GM18508 (cell line): ENCODE results near the gene NHSL1.

Experiments
- ATAC-seq: cut with Tn5 transposase; IDR thresholded peaks from one replicate; pipeline ENCODE4 v1.9.1; 2021; ENCODE audit warnings: moderate number of reproducible peaks; ENCODE audit not compliant: insufficient read depth, unreplicated experiment

NHSL1 gene

DNA sequence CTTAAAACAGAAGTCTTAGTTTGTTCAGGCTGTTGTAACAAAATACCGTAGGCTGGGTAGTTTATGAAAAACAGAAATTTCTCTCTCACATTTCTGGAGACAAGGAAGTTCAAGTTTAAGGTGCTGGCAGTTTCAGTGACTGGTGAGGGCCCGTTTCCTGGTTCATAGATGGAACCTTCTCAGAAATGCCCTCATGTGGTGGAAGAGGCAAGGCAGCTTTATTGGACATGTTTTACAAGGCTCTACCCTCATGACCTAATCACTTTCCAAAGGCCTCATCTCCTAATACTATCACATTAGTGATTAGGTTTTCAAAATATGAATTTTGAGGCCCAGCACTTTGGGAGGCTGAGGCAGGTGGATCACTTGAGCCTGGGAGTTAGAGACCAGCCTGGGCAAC, 92.9 kb downstream of the NHSL1 start:
- no peak for ATAC-seq

DNA sequence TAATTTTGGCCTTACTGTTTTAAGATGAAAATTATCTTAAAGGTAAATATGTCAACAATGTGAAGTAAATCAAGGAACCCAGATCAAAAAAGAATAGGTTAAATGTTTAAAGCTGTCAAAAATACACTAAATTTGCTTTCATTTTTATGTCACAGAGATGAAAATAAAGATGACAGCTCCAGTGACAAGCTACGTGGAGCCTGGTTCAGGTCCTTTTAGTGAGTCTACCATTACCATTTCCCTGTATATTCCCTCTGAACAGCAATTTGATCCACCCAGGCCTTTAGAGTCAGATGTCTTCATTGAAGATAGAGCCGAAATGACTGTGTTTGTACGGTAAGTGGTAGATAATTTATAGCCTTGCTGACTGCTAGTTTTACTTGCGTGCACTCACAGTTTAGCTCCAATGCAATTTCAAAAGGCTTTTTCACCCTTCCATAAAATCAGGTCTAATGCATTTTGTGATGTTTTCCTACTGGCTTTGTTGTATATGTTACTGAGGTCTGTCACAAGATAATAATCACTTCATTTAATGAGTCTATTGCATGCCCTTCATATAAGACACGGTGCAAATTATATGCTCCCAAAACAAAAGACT, 93.4 kb downstream of the NHSL1 start:
- no peak for ATAC-seq

DNA sequence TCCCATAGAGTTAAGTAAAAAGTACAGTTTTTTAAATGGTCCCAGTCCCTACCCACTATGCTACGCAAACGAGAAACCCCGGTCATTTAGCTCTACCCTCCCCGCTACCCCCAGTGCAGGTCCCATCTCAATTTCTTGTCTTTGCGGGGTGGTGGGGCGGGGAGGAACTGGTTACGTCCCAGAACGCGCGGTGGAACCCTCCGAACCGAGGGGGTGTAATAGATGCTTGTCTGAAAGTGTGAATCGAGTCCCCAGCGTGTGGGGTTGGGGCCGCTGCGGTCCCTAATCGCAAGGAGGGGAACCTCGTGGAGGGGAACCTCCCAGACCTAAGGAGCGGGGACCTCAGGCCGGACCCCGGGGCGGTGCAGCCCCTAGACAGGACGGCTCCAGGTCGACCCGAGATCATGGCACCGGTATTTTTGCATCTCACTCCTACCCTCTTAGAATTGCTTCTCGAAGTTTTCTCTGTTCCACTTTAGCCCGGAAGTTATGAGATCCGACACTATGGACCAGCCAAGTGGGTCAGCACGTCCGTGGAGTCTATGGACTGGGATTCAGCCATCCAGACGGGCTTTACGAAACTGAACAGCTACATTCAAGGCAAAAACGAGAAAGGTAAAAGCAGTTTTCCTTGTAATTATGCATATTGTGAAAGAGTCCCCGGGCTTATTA, 94.5 kb downstream of the NHSL1 start:
- peak; percentile 8 for ATAC-seq

DNA sequence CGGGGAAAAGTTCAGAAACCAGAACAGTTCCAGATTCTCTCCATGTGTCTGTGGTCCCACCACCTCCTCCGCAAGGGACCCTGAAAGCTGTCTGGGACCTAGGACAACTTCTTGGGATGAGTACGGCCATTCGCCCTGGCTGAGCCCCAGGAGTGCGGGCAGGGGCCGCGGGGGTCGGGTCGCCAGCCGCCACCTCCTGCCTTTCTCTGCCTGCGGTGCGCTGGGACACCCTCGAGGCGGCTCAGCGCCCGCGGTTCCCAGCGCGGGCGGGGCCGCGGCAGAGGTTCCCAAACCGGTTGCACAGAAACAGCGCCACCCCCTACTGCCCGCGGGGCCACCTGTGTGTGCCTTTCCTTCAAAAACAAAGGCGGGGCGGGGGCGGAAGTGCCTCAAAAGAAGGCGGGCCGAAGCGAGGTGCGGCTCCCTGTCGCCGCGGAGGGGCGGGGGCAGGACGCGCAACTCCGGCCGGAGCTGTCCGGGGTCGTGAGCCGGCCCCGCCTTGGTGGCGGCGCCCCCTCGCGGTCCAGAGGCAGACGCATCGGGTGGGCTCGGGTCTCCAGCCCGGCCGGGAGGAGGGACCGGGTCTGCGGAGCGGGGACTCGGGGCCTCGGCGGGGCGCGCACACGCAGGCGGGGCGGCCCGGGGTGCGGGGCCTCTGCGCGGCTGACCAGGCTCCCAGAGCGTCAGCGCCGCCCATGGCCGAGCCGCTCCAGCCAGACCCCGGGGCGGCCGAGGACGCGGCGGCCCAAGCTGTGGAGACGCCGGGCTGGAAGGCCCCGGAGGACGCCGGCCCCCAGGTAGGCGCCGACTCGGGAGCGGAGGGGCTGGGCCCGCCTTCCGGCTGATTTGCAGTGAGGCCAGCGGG, 95.3 kb downstream of the NHSL1 start, which contains the start of gene HEBP2:
Gene HEBP2, plus strand, starts transcription at position 423 of the 865 bp plus-strand sequence. Its CDS starts 273 bp downstream, at position 696.
- peak; percentile 48 for ATAC-seq

DNA sequence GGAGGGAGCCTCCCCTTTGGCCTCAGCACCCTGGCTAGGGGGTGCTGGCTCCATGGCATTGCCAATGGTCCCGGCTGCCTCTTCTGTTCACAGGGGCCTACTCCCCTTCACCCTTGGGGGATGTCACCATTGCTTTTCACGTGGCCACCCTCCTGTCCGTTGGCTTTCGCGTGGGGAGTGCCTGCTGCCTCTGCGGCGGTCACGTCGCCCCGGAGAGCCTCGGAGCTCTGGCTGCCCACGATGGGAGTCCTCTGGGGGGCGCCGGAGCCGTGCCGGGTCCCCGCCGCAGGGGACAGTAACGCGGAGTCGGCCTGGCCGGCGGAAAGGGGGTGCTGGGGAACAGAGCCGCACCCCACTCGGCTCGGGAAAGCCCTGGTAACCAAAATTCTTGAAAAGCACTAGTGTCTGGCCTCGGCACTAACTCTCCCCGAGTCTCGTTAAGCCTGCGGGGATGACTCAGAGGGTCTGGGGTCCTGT, 95.9 kb downstream of the NHSL1 start:
- no peak for ATAC-seq

DNA sequence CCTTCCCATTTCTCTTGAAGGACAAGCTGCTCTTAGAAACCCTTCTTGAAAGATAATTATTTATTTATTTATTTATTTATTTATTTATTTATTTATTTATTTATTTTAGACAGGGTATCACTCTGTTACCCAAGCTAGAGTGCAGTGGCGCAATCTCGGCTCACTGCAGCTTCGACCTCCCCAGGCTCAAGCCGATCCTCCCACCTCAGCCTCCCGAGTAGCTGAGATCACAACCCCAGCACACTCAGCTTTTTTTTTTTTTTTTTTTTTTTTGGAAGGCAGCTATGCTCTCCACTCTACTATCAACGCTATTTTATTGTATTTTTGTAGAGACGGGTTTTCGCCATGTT, 96.5 kb downstream of the NHSL1 start:
- no peak for ATAC-seq

DNA sequence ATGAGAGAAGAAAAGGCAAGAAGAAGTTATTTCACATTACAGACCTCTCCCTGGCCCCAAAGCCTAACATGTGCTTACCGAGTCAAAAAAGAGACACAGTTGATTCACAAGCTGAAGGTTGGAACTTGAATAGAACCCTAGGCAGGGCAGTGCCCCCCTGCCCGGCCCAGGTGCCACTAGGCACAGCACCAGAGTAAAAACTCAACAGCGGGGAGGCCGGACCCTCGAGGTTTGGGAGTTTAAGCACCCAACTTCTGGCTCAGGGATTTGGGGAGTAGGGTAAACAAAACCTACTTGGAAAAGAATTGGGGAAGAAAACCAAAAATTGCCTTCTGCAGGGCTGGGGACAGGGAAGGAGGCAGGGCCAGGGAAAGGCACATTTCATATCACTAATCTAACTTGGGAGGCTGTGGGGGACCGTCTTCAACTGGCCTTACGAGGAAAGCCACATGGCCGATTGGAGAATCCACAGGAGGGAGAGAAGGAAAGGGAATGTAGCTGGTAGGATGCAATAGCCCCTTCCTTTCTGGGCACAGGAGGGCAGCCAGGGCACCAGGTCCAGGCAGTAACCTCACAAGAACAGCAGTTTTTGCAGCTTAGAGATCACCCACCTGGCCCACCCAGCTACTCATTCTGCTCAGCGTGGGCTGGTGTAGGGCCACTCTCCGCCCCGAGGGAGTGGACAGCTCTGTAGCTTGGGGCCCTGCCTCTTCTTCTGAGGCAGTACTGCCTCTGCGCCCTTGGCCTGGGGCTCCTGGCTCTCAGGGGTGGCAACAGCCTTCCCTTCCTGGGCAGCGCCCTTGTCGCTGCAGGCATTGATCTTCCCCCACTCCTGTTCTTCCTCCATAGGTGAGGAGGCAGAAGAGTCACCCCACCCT, 97.1 kb downstream of the NHSL1 start:
- no peak for ATAC-seq

DNA sequence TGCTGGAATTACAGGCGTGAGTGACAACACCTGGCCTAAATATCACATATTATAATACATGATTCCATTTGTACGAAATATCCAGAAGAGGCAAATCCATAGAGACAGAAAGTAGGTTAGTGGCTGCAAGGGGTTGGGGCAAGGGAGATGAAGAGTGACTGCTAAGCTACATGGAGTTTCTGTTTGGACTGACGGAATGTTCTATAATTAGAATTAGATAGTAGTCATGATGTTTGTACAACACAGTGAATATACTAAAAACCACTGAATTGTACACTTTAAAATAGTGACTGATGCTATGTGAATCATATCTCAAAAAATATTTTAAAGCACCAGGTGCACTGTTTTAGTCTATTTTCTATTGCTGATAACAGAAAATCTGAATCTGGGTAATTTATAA, 99.0 kb downstream of the NHSL1 start:
- no peak for ATAC-seq

DNA sequence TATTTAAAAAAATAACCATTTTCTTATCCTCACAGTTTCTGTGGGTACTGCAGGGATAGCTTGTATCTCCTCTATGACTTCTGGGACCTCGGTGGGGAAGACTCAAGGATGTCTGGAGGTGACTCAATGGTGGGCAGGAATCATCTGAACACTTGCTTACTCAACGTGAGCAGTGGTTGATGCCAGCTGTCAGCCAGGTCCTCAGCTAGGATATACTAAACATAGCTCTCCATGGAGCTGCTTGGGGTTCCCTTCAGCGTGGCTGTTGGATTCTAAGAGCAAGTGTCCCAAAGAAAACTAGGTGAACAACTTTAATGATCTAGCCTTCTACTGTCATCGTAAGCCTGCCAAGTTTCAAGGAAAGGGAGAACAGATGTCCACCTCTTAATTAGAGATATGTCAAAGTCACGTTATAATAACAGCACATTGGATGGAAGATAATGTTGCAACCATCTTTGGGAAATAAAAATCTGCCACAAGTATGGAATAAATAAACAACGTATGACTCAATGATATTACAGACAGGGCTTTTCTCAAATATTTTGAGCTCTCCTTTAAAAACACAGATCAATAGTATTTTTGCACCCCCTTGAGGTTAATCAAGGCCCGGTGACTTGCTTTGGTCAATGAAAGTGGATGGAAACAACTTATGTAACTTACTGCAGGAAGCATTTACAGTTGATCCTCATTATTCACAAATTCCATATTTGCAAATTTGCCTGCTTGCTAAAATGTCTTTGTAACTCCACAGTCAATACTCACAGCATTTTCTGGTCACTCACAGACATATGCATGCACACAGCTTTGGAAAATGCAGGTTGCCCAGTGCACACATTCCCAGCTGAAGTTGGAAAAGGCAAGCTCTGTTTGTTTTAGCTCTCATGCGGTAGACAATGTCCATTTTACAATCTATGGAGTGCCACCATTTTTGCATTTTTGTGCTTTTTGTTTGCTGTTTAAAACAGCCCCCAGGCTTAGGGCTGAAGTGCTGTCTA, 101.9 kb downstream of the NHSL1 start:
- ATAC-seq, result no peak

DNA sequence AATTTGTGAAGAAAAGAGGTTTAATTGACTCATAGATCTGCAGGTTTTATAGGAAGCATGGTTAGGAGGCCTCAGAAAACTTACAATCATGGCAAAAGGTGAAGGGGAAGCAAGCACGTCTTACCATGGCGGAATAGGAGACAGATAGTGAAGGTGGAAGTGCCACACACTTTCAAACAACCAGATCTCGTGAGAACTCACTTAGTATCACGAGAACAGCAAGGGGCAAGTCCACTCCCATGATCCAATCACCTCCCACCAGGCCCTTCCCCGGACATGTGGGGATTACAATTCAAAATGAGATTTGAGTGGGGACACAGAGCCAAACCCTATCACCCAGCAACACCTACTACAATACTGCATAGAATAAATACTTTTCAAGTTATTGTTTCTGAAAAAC, 102.6 kb downstream of the NHSL1 start:
- no peak for ATAC-seq

DNA sequence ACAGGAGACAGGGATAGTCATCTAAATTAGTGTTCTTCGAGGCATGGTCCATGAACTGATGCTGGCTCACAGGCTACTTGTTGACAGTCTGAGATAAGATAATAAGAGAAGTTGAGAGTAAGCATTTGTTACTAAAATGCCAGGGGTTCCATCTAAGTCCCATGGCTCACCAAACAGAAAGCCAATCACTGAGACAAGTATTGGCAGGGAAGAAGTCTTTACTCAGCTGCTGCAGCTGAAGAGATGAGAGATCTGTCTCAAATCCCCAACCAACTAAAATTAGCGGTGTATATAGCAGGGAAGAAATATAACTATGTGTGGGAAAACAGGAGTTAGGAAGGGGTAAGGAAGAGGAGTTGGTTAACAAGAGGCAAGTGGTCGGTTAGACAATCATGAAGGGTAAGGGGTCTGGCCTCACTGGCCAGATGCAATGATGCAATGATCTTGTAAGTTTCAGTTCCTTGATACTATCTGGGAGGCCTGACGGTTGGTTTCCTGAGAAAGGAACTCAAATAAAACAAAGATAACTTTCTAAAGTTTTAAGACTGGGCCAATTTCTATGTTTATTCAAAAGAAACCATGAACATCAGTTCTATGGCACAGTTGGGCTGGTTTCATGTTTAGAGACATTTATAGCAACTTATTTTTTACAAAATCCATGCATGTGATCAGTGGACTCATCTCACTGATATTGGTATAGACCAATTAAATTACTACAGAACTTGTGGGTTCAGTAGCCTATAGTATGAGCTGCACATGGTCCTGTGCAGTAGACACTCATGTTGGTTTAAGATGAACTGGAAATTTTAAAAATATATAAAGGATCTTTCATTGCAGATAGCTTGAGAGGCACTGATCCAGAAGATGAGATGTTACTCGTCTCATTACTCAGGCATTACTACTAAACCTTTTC, 105.2 kb downstream of the NHSL1 start:
- no peak for ATAC-seq

DNA sequence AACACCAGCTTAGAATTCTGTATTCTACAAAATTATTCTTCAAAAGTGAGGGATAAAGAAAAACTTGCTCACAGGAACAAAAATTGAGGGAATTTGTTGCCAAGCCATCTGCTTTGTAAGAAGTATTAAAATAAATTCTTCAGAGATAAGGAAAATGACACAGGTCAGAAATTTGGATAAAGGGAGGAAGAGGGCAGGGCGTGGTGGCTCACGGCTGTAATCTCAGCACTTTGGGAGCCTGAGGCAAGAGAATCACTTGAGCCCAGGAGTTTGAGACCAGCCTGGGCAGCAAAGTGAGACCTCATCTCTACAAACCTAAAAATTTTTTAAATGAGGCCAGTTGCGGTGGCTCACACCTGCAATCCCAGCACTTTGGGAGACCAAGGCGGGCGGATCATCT, 109.7 kb downstream of the NHSL1 start:
- no peak for ATAC-seq

DNA sequence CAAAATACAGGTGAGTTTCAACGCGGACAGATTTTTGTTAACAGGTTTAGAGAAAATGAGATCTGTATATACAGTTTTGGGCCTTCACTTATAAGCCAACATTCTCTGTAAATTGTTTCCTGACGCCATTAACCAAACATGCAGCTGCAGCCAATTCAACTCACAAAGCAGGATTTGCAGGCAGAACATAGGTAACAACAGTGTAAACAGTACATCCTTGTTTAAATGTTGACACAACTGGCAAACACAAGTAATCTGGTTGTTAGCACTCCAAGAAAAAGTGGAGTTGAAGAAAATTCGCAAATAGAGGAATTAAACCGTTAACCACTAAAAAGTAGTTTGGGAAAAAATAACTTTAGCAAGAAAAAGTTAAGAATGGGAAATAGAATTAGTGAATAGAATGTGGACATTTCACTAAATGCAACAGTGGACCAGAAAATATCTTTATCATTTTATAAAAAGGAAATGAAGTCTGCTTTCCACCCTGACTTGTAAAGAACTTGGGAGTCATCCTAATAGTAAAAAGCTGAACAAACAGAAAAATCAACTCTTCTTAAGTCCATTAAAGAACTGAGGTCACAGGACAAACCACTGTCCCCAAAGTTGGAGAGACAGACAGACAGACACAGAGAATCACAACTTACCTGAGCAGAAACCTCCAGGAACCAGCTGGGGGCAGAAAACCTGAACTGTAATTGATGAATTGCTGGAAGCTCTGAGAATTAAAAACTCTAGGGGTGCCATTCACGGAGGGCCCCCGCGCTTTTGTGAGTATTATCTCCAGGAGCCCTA, 111.5 kb downstream of the NHSL1 start:
- ATAC-seq, result no peak

DNA sequence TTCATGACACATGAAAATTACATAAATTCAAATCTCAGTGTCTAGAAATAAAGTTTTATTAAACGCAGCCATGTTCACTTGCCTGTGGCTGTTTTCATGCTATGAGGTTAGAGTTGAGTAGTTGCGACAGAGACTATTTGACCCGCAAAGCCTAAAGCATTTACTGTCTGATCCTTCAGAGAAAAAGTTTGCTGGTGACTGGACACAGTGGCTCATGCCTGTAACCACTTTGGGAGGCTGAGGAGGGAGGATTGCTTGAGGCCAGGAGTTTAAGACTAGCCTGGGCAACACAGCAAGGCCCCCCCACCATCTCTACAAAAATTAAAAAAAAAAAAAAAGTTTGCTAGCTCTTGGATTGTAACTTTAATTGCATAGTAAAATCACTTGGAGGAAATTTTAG, 112.4 kb downstream of the NHSL1 start:
- no peak for ATAC-seq

DNA sequence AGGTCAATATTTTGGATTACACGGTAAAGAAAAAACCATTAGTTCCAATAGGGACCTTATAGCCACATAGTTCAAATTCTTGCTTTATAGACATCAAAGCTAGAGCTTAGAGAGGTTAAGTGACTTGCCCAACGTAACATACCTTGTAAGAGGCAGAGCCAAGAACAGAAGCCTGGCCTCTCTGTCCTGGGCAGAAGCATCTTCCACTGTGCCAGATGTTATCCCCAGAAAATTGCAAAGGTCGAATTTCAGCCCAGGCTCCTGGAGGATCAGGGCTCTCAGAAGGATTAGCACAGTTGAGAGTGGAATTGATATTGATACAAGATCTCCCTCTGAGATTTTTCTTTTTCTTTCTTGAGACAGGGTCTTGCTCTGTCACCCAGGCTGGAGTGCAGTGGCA, 115.5 kb downstream of the NHSL1 start:
- no peak for ATAC-seq

DNA sequence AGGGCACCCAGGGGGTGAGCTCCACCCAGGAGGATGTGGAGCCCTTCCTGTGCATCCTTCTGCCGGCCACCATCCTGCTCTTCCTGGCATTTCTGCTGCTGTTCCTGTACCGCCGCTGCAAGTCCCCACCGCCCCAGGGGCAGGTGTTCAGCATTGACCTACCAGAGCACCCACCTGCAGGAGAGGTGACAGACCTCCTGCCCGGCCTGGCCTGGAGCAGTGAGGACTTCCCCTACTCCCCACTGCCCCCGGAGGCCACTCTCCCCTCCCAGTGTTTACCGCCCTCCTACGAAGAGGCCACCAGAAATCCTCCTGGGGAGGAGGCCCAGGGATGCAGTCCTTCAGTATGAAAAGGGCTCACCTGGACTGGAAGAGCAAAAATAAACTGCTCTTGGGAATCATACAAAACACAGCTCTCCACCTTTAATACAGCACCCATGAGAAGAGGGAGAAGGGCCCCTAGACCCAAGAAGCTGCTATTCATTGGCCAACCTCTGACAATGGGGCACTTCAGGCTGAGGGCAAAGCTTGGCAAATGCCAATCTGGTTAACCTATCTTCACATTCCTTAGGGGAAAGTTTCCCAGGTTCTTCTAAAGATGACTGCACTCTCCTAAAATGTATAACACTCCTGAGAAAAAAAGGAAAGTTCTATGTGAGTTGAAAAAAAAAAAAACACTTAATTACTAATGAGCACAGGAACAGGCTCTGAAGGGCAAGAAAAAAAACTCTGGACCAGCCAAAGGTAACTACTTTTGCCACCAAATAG, 116.6 kb downstream of the NHSL1 start:
- no peak for ATAC-seq

DNA sequence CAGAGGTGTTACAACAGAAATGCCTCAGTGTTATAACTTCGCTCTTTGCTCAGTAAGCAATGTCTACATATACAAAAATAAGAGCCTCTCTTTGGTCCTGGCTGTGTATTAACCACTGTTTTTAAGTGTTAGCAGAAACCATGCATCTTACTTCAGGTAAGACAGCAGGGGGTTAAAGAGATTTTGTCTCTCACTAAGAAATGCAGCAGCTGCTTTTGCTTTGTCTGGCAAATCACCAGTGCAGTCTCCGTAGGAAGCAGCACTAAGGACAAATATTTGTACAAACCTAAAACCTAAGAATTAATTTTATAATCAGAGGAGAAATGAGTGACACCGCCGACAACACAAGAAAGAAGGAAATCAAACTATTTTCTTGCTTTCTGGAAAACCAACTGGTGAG, 120.8 kb downstream of the NHSL1 start:
- no peak for ATAC-seq
